ENCODE data around the gene HOXA13. TPM values are rescaled to one million over a fixed set of nuclear protein-coding genes. Genes with fewer than 3 reads are reported as not detected.

Gene HOXA13
- polyA plus RNA-seq, 1 donor: not detected

DNA sequence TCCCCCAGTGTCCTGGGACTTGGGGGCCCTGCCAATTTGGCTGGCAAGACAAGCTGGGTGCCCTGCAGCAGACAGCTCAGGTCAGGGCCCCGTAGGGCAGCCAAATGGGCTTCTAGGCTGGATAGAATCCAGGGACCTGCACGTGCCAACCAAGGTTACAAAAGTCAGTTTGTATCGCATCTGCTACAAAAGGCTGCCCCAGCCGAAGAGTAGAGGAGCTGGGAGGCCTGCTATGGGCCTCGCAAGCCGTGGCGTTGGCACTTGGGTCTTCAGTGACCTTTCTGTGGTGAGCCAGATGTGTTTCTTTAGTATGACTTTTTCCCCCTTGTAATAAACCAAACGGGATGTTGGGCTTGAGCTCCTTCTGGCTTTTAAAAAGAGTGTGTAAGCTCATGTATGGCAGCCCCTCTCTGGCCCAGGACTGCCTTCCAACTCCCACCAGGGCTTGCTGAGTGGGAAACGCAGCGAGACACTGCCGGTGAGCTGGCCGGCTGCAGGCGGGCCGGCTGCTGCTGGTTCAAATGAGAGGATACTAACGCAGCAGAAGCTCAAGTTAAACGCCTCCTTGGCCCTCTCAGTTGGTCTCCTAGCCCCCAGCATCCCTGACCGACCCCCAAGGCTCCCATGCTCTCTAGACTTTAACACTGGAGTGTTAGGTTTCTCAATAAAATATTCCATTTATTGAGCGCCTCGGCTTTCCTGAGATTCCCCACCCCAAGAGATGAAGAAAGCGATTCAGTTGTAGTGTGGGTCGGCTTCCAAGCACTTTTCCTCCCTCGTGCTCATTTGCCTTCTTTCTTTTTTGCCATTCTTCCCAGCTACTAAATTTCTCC, 22.7 kb downstream of the HOXA13 start:
- no peak for DNase-seq
- 49% methylated on average over 5 of the region's 22 CpGs for WGBS (ENCODE audit: insufficient coverage, low lambda C conversion rate)
- peaks cover 3% of the 10 kb centered on the region for H3K4me1 ChIP-seq (ENCODE audit: control insufficient read depth, insufficient read depth, low read length)
- H3K27me3 ChIP-seq (ENCODE audit: control insufficient read depth, insufficient read depth, low read length): peaks cover 98% of the 10 kb centered on the region
- H3K36me3 ChIP-seq (ENCODE audit: control insufficient read depth, insufficient read depth, low read length): no peaks in the 10 kb centered on the region
- H3K27ac ChIP-seq (ENCODE audit: low read length): no peak overlapping the region
- H3K9me3 ChIP-seq (ENCODE audit: control insufficient read depth, low read depth, low read length): peaks cover 16% of the 10 kb centered on the region
- H3K4me3 ChIP-seq (ENCODE audit: low read length): no peak overlapping the region

DNA sequence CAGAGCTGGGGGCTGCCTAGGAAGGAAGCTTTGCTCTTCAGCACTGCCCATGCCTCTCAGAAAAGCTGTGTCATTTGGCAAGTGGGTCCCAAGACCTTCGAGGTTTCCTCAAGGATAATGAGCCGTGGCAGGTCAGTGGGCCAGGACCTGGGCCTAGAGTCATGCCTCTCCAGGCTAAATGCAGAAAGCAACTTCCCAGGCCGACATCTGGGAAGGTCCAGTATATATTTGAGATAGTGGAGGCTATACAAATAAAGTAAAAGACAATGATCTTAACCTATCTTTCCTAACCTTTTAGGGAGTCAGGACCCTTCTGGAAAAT, 23.4 kb downstream of the HOXA13 start:
- Histone ChIP-seq H3K9me3 (ENCODE audit: control insufficient read depth, low read depth, low read length) (peaks cover 16% of the 10 kb centered on the region), H3K27ac (ENCODE audit: low read length) (no peak overlapping the region), H3K4me1 (ENCODE audit: control insufficient read depth, insufficient read depth, low read length) (peaks cover 3% of the 10 kb centered on the region), H3K27me3 (ENCODE audit: control insufficient read depth, insufficient read depth, low read length) (peaks cover 99% of the 10 kb centered on the region), H3K4me3 (ENCODE audit: low read length) (no peak overlapping the region), H3K36me3 (ENCODE audit: control insufficient read depth, insufficient read depth, low read length) (no peaks in the 10 kb centered on the region)
- WGBS (ENCODE audit: insufficient coverage, low lambda C conversion rate): no CpG with 5 or more reads among the region's 3 CpGs
- DNase-seq: no peak

DNA sequence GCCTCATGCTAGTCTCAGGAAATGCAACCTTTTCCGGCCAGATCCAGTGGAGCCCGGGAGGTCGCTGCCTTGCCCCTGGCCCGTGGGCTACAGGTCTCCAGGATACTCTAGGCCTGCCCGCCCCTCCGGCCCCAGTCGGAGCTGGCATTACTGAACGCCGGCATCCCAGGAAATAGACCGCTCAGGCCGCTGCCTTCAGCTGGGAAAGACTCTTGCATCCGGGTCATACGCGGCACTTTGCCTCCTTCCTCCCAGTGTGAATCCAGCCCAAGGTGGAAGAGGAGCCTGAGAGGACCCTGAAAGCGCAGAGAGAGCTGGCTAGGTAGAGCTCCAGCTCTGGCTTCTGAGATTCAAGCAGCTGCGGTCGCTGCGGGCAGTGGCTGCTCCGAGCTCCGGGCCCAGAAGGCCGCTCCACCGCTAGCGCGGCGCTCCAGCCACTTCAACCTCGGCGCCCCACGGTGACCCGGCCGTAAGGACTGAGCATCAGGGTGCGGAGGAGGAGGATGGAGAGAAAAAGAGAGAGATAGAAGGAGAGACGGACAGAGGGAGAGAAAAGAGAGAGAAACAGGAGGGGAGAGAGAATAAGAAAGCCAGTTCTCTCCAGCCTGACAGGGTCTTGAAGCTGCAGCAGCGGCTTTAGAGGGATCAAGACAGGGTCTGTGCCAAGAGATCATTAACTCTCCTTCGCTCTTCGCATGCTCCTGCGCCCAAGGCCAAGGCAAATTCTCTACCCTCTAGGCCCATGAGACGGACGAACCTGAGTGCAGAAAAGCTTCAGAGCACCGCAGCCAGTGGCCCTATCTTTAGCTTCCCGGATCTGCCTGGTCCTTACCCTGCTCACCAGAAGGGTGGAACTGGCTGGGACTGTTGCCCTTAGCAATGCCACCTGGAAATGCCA, 24.0 kb downstream of the HOXA13 start:
- WGBS (ENCODE audit: insufficient coverage, low lambda C conversion rate): no CpG with 5 or more reads among the region's 40 CpGs
- no peak overlapping the region for H3K4me3 ChIP-seq (ENCODE audit: low read length)
- no peak for DNase-seq
- H3K27me3 ChIP-seq (ENCODE audit: control insufficient read depth, insufficient read depth, low read length): peaks cover 98% of the 10 kb centered on the region
- H3K36me3 ChIP-seq (ENCODE audit: control insufficient read depth, insufficient read depth, low read length): no peaks in the 10 kb centered on the region
- H3K4me1 ChIP-seq (ENCODE audit: control insufficient read depth, insufficient read depth, low read length): peaks cover 3% of the 10 kb centered on the region
- H3K9me3 ChIP-seq (ENCODE audit: control insufficient read depth, low read depth, low read length): peaks cover 16% of the 10 kb centered on the region
- H3K27ac ChIP-seq (ENCODE audit: low read length): no peak overlapping the region

DNA sequence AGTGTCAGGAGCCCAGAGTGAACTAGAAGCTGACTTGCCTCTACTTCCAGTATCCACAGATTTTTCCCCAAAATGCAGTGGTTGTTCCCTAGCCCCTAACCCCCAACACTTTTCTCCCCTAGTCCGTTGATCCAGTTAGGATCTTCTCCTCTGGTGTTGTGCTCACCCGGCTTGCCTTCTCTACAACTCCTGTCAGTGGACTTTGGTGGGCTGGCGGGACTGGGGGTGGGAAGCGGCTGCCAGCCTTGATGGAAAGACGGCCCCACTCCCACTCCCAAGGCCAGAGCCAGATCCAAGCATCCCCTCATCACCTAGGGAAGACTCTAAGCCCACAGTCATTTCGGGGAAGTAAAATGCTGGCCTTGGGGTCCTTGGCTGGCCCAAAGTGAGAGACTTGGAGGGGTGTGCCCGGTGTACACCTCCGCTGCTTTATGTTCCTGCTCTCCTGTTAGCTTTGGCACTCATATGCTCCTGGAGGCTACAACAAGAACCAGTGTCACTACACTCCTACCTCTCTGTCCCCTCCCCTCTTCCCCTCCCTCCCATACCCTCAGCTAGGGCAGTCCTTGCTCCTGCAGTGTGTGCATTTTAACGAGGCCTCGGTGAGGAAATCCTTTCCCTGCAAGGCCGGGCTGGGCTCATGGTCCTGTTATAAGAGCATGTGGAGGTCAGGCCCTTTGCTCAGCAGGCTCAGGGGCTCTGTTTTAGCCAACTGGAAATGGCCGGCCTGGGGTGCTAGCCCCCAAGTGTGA, 24.8 kb downstream of the HOXA13 start:
- peaks cover 3% of the 10 kb centered on the region for H3K4me1 ChIP-seq (ENCODE audit: control insufficient read depth, insufficient read depth, low read length)
- no peak for DNase-seq
- peaks cover 94% of the 10 kb centered on the region for H3K27me3 ChIP-seq (ENCODE audit: control insufficient read depth, insufficient read depth, low read length)
- WGBS (ENCODE audit: insufficient coverage, low lambda C conversion rate): no CpG with 5 or more reads among the region's 12 CpGs
- no peak overlapping the region for H3K4me3 ChIP-seq (ENCODE audit: low read length)
- no peaks in the 10 kb centered on the region for H3K36me3 ChIP-seq (ENCODE audit: control insufficient read depth, insufficient read depth, low read length)
- no peak overlapping the region for H3K27ac ChIP-seq (ENCODE audit: low read length)
- H3K9me3 ChIP-seq (ENCODE audit: control insufficient read depth, low read depth, low read length): peaks cover 17% of the 10 kb centered on the region

DNA sequence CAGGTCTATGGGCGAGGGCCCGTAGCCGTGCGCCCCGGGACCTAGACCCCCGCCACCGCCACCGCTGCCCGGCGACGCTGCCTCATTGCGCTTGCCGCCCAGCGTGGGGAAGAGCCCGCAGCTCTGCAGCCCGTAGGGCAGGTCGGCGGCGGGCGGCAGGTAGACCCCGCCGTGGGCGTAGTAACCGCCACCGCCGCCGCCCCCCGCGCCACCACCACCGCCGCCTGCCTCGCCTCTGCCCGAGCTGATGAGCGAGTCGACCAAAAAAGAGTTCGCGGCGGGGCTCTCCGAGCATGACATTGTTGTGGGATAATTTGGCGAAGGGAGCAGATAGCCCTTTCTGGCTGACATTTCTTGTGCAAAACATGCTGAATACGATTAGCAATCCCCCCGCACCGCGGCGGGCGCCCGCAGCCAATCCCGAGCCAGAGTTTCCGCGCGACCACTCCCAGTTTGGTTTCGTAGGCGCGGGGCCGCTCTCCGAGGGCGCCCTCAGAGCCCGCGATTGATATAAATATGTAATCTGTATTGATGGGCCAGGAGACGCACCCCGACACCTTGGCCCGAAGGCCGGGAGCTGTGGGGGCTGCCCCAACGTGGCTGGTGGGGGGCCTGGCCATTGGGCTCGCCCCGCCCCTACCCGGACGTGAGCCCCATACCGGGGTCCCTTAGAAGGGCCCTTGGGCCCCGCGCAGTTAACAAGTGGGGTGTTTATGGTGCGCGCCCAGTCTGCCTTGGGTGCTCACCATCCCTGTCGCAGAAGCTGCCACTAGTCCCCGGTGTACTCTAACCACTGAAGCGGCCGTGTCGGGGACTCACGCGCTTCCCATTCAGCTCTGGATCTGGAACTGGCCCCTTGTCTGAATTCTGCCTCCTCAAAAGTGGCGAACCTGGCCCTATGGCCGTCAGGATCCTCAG, 25.7 kb downstream of the HOXA13 start, which contains the start of gene HOXA10:
Gene HOXA10, minus strand, starts transcription at position 365 of the 918 bp plus-strand sequence. Its CDS starts 14 bp downstream, at position 351.
- no CpG with 5 or more reads among the region's 82 CpGs for WGBS (ENCODE audit: insufficient coverage, low lambda C conversion rate)
- H3K27me3 ChIP-seq (ENCODE audit: control insufficient read depth, insufficient read depth, low read length): peaks cover 94% of the 10 kb centered on the region
- H3K36me3 ChIP-seq (ENCODE audit: control insufficient read depth, insufficient read depth, low read length): no peaks in the 10 kb centered on the region
- peak within 1 kb of the TSS; percentile 35 for H3K4me3 ChIP-seq (ENCODE audit: low read length)
- H3K27ac ChIP-seq (ENCODE audit: low read length): no peak within 1 kb of the TSS
- no peak for DNase-seq
- peaks cover 25% of the 10 kb centered on the region for H3K9me3 ChIP-seq (ENCODE audit: control insufficient read depth, low read depth, low read length)
- peaks cover 3% of the 10 kb centered on the region for H3K4me1 ChIP-seq (ENCODE audit: control insufficient read depth, insufficient read depth, low read length)

DNA sequence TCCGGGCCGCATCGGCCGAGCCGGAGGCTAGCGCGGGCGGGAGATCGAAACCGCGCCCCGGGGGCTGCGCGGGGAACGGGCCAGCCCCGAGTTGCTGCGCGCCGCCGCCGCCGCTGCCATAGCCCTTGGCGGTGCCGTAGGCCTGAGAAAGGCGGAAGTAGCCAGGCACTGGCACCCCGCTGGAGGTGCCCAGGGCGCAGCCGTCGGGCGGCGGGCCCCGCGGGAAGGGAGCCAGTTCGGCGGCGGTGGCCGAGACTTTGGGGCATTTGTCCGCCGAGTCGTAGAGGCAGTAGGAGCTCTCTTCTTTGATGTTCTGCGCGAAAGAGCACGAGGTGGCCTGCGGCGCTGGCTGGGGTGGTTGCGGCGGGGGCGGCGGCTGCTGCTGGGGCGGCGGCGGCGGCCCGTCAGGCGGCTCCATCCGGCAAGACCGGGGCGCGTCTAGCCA, 26.4 kb downstream of the HOXA13 start:
- H3K9me3 ChIP-seq (ENCODE audit: control insufficient read depth, low read depth, low read length): peaks cover 30% of the 10 kb centered on the region
- WGBS (ENCODE audit: insufficient coverage, low lambda C conversion rate): no CpG with 5 or more reads among the region's 59 CpGs
- DNase-seq: no peak
- no peak overlapping the region for H3K4me3 ChIP-seq (ENCODE audit: low read length)
- no peak overlapping the region for H3K27ac ChIP-seq (ENCODE audit: low read length)
- H3K4me1 ChIP-seq (ENCODE audit: control insufficient read depth, insufficient read depth, low read length): peaks cover 3% of the 10 kb centered on the region
- H3K27me3 ChIP-seq (ENCODE audit: control insufficient read depth, insufficient read depth, low read length): peaks cover 94% of the 10 kb centered on the region
- H3K36me3 ChIP-seq (ENCODE audit: control insufficient read depth, insufficient read depth, low read length): no peaks in the 10 kb centered on the region

DNA sequence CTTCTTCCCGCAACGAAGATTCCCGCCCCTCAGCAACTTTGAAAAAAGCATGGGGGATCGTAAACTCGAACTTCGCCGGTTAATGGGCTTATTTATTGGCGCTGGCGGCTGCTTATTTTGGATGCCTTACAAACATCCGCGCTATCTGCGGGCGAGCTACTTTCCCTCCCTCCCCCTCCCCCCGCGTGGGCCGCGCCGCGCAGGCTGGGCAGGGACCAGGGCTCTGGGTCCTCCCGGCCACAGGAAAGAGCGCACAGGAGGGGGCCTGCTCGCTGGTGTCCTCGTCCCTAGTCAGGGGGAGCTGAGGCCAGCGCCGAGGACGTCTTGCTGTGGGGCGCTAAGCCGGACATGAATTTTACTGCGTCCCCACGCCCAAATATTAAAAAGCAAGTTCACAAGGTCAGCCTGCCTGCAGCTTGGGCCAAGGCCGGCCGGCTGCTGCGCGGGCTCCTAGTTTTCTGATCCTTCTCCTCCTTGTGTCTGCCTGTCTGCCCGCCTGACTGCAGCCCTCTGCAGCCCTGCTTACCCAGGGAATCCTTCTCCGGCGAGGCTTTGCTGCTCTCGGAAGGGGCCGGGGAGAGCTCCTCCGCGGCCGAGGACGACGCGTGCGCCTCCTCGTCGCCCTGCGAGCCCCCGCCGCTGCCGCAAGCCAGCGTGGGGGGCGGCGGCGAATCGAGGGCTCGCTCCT, 26.9 kb downstream of the HOXA13 start:
- Histone ChIP-seq H3K36me3 (ENCODE audit: control insufficient read depth, insufficient read depth, low read length) (no peaks in the 10 kb centered on the region), H3K4me1 (ENCODE audit: control insufficient read depth, insufficient read depth, low read length) (peaks cover 3% of the 10 kb centered on the region), H3K27me3 (ENCODE audit: control insufficient read depth, insufficient read depth, low read length) (peaks cover 94% of the 10 kb centered on the region), H3K9me3 (ENCODE audit: control insufficient read depth, low read depth, low read length) (peaks cover 34% of the 10 kb centered on the region), H3K4me3 (ENCODE audit: low read length) (peak overlapping the region; percentile 35), H3K27ac (ENCODE audit: low read length) (no peak overlapping the region)
- WGBS (ENCODE audit: insufficient coverage, low lambda C conversion rate): no CpG with 5 or more reads among the region's 58 CpGs
- no peak for DNase-seq

DNA sequence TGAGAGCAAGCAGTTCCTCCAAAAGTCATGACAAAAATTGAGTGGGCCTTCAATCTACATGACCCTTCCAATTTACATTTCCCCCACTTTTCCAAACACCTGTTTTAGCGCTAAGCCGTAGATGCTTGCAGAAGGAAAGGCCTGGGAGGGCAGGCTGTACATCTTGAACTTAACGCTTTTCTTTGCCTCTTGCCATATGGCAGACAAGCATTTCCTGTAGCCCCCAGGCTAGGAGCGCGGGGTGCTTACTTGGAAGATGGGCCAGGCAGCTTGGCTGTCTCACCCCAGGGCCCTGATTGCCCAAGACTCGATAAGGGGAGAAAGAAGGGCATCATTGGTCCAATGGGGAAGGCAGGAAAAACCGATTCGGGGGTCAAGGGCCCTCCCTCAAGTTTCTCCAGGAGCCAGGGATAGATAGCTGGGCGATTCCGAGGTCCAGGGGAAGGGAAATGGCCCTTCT, 27.5 kb downstream of the HOXA13 start:
- Histone ChIP-seq H3K9me3 (ENCODE audit: control insufficient read depth, low read depth, low read length) (peaks cover 34% of the 10 kb centered on the region), H3K4me3 (ENCODE audit: low read length) (peak overlapping the region; percentile 35), H3K4me1 (ENCODE audit: control insufficient read depth, insufficient read depth, low read length) (peaks cover 3% of the 10 kb centered on the region), H3K36me3 (ENCODE audit: control insufficient read depth, insufficient read depth, low read length) (no peaks in the 10 kb centered on the region), H3K27me3 (ENCODE audit: control insufficient read depth, insufficient read depth, low read length) (peaks cover 94% of the 10 kb centered on the region), H3K27ac (ENCODE audit: low read length) (no peak overlapping the region)
- WGBS (ENCODE audit: insufficient coverage, low lambda C conversion rate): no CpG with 5 or more reads among the region's 10 CpGs
- DNase-seq: no peak
